Left hindlimb (tissue), 1 donor: ENCODE data around the gene CAPN1.
A peak's percentile ranks its signal among the peaks of the same experiment; 100 is the strongest.

Source experiments
- DNase-seq: peaks from one replicate; pipeline ENCODE4 v3.0.0-alpha.2; 2018

Gene CAPN1

DNA sequence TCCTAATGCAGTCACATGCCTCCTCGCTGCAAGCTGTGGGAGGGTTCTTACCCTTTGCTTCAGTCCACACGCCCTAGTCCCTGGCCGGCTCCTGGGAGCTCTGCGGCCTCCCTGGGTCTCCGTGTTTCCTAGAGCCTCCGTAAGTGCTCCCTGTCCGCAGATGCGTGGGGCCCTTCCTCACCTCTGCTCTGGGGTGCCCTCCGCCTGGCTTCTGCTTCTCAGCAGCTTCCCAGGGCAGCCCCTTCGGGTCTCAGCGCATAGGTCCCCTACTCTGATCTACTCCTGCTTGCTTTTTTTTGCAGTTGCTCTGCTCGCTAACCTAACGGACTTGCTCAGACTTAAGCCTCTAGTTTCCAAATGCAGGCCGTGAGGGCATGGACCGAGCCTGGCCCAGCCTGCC is 22.4 kb downstream of the CAPN1 start:
- no peak for DNase-seq

DNA sequence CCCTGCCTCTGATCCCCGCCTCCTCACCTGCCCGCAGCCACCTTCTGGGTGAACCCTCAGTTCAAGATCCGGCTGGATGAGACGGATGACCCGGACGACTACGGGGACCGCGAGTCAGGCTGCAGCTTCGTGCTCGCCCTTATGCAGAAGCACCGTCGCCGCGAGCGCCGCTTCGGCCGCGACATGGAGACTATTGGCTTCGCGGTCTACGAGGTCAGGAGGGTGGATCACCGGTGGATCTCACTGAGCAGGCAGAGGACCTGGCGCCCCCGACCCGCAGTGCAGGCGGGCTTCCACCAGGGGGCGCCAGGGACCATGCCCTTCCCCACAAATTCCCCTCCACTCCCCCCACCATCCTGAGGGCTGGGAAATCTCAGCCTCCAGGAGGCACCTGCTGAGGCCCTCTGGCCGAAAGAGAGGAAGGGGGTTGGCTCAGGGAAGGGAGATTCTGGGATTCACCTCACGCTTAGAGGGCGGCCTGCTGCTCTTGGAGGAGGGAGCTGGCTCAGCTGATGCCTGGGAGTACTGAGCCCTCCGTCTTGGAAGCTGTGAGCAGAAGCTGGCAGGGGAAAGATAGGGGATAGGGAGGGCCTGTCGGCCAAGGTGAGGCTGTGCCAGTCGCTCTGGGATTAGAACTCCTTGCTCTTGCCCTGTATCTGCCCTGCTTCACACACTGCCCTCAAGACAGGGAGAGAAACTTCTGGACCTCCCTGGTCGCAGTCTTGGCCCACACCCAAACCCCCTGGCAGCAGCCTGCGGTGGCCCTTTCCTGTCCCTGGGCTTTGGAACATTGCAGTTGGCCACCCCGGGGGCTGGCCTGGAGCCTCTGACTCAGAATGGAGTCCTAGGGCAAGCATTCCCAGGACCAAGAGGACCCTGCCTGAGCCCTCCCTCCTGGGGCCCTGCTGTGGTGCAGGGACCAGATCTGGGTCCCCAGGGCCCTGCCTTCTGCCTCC is 23.2 kb downstream of the CAPN1 start:
- DNase-seq: no peak

GRCh38 chr11:65205602-65205967 is 23.9 kb downstream of the CAPN1 start:
- DNase-seq: no peak

- no peak for DNase-seq
Observed at GRCh38 chr11:65206441-65206841, 24.7 kb downstream of the CAPN1 start.

- DNase-seq: no peak
Observed at GRCh38 chr11:65206901-65207300, 25.2 kb downstream of the CAPN1 start.

- DNase-seq: no peak
Observed at GRCh38 chr11:65207918-65208784, 26.4 kb downstream of the CAPN1 start.

- DNase-seq: no peak
Observed at GRCh38 chr11:65208785-65209710, 27.3 kb downstream of the CAPN1 start.

DNA sequence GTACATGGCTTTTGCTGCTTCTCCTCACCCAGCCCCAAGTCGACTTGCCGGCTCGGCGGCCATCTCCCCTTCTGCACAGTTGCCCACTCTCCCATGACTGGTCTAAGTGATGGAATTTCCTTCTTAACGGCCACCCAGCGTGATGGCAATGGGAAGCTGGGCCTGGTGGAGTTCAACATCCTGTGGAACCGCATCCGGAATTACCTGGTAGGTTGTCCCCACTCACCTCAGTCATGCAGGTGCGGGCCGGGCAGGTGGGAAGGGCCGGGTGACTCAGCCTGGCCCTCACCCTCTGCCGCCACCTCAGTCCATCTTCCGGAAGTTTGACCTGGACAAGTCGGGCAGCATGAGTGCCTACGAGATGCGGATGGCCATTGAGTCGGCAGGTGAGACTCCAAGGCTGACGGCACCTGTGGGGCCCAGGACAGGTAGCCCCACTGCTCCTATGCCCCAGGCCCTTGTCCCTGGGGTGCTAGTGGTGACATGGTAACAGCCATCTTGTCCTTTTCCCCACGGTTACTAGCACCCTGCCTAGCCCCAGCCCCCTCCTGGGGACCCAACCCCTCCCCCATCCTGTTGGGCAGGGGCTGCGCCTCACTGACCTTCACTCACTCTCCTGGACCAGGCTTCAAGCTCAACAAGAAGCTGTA is 28.1 kb downstream of the CAPN1 start:
- DNase-seq: no peak

GRCh38 chr11:65210361-65210731 is 28.6 kb downstream of the CAPN1 start:
- DNase-seq: no peak

DNA sequence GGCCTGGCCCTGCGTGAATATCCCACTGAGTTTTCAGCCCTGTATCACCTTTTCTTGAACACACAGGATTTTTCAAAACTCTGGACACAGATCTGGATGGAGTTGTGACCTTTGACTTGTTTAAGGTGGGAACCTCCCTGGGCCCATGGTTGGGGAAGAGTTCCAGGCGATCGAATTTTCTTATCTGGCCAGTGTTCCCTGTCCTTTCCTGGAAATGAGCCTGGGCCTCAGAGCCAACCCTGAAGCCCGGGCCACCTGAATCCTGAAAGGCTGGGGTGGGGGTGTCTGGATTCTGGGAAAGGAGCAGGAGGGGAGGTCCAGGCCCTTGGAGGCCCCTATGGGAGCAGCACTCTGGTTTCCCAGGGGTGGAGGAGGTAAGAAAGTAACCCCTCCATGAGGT is 29.0 kb downstream of the CAPN1 start:
- DNase-seq: no peak

GRCh38 chr11:65211293-65212105 is 29.8 kb downstream of the CAPN1 start:
- DNase-seq: no peak

DNA sequence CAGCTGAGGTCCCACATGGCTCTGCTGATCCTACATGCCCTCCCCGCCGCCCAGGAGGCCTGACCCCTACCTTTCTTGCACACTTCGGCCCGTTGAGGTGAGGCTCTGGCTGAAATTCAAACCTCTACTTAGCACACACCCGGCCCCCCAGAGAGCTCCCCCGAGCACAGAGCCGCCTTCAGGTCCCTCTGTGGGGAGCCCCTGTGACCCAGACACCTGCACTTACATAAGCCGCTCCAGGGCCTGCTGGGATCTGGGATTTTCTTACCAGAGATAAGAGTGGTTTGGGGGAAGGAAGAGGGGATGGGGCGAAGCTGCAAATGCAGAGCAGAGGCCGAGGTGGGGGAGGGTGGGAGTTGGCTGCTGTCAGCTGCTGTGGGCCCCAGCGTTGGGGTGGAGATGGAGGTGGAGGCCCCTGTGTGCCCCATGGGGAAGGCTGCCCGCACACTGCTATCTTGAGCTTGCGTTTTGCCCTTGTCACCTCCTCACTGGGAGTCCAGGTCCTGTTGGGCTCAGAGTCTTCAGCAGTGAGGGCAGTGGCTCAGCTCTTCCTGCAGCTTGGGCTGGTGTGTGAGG is 30.6 kb downstream of the CAPN1 start:
- DNase-seq: no peak

- peak; percentile 56 for DNase-seq
Observed at GRCh38 chr11:65213322-65214211, 31.8 kb downstream of the CAPN1 start.

DNA sequence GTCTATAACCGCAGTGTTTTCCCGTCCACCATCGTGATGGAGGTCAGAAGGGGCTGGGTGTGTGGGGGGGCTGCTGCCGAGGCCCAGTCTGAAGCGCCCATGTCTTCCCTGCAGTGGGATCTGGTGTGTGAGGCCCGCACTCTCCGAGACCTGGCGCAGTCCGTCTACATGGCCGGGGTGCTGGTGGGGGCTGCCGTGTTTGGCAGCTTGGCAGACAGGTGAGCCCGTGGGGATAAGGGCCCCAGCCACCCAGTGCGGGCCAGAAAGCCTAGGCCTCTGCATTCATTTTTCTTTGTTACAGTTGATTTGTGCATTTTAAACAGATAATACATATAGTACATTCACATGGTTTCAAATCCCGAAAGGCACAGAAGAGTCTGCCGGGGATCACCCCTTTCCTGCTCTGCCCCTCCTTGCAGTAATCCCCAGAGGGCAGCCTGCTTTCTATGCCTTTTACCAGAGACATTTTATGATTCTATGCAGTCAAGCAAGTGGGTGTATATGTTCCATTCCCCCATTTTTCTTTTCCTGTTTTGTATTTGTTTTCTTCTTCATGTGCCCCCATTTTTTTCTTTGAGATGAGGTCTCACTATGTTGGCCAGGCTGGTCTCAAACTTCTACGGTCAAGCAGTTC is 32.6 kb downstream of the CAPN1 start:
- DNase-seq: no peak

- DNase-seq: no peak
Observed at GRCh38 chr11:65215441-65216076, 33.8 kb downstream of the CAPN1 start.

- no peak for DNase-seq
Observed at GRCh38 chr11:65216830-65217229, 35.1 kb downstream of the CAPN1 start.

DNA sequence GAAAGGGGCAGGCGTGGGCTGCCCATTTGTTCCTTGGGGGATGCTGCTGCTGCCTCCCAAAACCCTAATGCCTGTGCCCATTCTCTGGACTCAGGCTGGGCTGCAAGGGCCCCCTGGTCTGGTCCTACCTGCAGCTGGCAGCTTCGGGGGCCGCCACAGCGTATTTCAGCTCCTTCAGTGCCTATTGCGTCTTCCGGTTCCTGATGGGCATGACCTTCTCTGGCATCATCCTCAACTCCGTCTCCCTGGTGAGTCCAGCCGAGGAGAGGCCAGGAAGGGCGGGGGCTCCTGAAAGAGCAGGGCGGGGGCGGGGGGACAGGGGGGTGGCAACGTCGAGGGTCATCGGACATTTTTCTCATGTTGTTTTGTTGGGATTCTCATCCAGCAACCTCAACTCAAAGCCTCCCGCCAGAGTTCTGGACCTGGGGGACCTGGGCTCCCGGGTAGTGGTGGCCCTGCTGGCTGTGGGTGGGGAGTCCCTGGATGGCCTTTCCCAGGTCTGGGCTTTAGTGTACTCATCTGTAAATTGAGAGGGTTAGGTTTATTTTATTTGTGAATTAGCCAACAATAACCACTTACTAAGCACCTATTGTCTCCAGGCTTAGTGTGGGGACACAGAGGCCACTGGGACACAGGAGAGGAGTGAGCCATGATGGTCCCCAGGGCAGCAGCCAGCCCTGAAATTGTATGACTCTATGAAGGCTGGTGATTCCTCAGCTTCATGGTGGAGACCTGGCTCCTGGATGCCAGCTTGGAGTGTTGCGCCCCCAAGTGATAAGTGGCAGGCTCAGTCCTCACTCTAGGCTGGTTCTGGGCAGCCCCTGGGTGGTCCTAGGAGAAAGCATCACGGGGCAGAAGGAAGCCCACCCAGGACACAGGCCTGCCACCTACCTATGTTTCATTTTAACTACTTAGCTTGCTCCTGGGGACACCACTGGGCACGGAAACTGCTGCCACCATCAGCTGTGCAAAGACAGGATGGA is 36.0 kb downstream of the CAPN1 start:
- no peak for DNase-seq

GRCh38 chr11:65218446-65218845 is 36.7 kb downstream of the CAPN1 start:
- no peak for DNase-seq
